ENCODE results near the gene CTBP1.

DNA sequence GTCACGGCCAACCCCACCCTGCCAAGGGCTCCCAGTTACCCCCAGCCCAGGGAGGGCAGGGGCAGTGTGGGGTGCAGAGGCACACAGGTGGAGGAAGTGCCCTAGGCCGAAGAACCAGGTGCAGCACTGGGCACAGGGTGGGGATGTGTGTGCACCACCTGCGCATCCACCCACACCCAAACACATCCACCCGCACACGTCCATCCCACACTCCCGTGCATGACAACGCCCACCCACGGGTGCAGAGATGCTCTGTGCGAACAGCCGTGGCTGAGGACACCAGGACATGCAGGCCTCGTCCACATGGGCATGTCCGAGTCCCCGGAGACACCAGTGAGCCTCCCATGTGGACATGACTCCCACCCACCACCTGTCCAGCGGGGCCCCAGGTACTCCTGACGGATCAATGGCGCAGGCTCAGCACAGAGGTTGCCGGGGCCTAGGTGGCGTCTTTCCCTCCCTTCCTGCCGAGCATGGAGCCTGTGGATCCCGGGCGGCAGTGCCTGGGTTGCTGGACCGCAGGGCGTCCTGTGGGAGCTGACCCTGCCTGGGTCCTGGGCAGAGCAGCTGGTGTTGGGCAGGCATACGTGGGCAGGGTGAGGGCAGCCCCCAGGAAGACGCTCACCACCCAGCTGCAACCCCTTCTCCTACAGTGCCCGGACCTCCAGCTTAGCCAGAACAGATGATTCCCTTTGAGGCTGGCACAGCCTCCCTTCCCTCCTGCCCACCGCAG lies 19.6 kb downstream of the CTBP1 start:
- TF ChIP-seq POLR2A (IDR thresholded peaks at IDR 0.05; ENCODE audit: low read length), result no peak
- TF ChIP-seq GATA1 (IDR thresholded peaks at IDR 0.05; ENCODE audit: low read depth, low read length), result no peak

Data from erythroblast (primary cell).